NB4 (cell line): ENCODE measurements around the gene ZBTB44.

Experiments
- CTCF ChIP-seq: IDR thresholded peaks from one replicate; pipeline ENCODE4 v1.5.1; 2012; ENCODE audit warnings: low read depth, low read length
- POLR2A ChIP-seq: IDR thresholded peaks from 2 replicates; pipeline ENCODE4 v1.6.1; 2011; ENCODE audit warnings: mild to moderate bottlenecking; ENCODE audit not compliant: insufficient read length; ENCODE audit errors: extremely low read depth

- TF ChIP-seq CTCF, result no peak
- TF ChIP-seq POLR2A, result no peak
Observed at GRCh38 chr11:130202818-130203689, 111.7 kb downstream of the ZBTB44 start.
